A549 treated with Mapracorat at 1 μM for 4 hours (cell line): ENCODE data around the gene DYNLT2B. TPM values are rescaled to one million over a fixed set of nuclear protein-coding genes. Genes with fewer than 3 reads are reported as not detected.

ENCODE experiments used
- total RNA-seq: library from RNA; stranded (reverse); fragments of 200-300 nt; extraction: Qiagen RNA extraction; gene quantifications from 5 replicates; pipeline ENCODE4 v1.2.3, GENCODE V29; 2022

DYNLT2B gene
- 21.1 to 27.5 TPM (median 23.6 TPM) in 5 replicates for total RNA-seq

GRCh38 chr3:196317687-196318467 is at the start of gene DYNLT2B:
Gene DYNLT2B (minus strand): TSS chr3:196318240. CDS start chr3:196318152, 88 bp downstream.

GRCh38 chr3:196287440-196288140 is 30.4 kb downstream of the DYNLT2B start, which contains the start of gene PCYT1A:
Gene PCYT1A (minus strand): TSS chr3:196287726. CDS start chr3:196270531, 17,195 bp downstream.

Other genes with a start within 250 kb of the DYNLT2B start
- 81.3 to 98.2 TPM (median 87.2 TPM) in 5 replicates for gene TFRC, start 236.2 kb downstream of the DYNLT2B start, total RNA-seq
- gene ZDHHC19, start 106.8 kb downstream of the DYNLT2B start, total RNA-seq, result 0.29 to 0.38 TPM (median 0.34 TPM) in 3 of 5 replicates, not detected in the others
- not detected in 5 replicates for gene SLC51A, start 101.7 kb downstream of the DYNLT2B start, total RNA-seq
- 29.3 to 35.0 TPM (median 33.1 TPM) in 5 replicates for gene PCYT1A, start 30.5 kb downstream of the DYNLT2B start, total RNA-seq
- 7.1 to 11.6 TPM (median 9.0 TPM) in 5 replicates for gene TM4SF19, start 20.1 kb upstream of the DYNLT2B start, total RNA-seq
- gene UBXN7, start 114.2 kb upstream of the DYNLT2B start, total RNA-seq, result 5.5 to 9.5 TPM (median 8.9 TPM) in 5 replicates
- 3.4 to 4.9 TPM (median 4.0 TPM) in 5 replicates for gene RNF168, start 185.5 kb upstream of the DYNLT2B start, total RNA-seq
- not detected in 5 replicates for gene SMCO1, start 197.1 kb upstream of the DYNLT2B start, total RNA-seq